K562 (cell line): ENCODE data around the gene C5orf47. TPM values are rescaled to one million over a fixed set of nuclear protein-coding genes. Genes with fewer than 3 reads are reported as not detected.

Experiments
- BHLHE40 ChIP-seq: IDR thresholded peaks from 2 replicates; pipeline ENCODE4 v1.6.1; 2011; ENCODE audit warnings: low read length, improper control_type of control experiment
- BRD4 ChIP-seq: fragments of 200-600 bp; sonication (generic); IDR thresholded peaks from 2 replicates; pipeline ENCODE4 v1.6.1; 2017; ENCODE audit warnings: inconsistent platforms
- CREM ChIP-seq: IDR thresholded peaks from 2 replicates; pipeline ENCODE4 v1.6.1; 2014; ENCODE audit warnings: antibody characterized with exemption, low read depth
- CTCF ChIP-seq, 3 experiments: IDR thresholded peaks in 2 of 3; conservative IDR thresholded peaks in 1 of 3; 2 replicates each; pipeline ENCODE4 v1.5.1; 2011 to 2012; ENCODE audit warnings: low read length in 3 of 3, mild to moderate bottlenecking in 3 of 3, control low read depth in 2 of 3, improper control_type of control experiment in 1 of 3, inconsistent platforms in 1 of 3, low read depth in 1 of 3, mixed read lengths in 1 of 3, moderate library complexity in 1 of 3; ENCODE audit not compliant: insufficient read depth in 2 of 3
- CXXC5 ChIP-seq: fragments of 250-450 bp; sonication (Bioruptor Pico); IDR thresholded peaks from 2 replicates; pipeline ENCODE4 v1.8.0; 2022; ENCODE audit warnings: inconsistent platforms, mild to moderate bottlenecking, moderate library complexity
- DEAF1 ChIP-seq: fragments of 450-650 bp; formaldehyde crosslinking; IDR thresholded peaks from 2 replicates; pipeline ENCODE4 v1.4.0; 2020; ENCODE audit warnings: mild to moderate bottlenecking, moderate library complexity
- FOS ChIP-seq: IDR thresholded peaks from 3 replicates; pipeline ENCODE4 v1.6.1; 2011; ENCODE audit not compliant: insufficient read length; ENCODE audit errors: extremely low read depth
- HDAC1 ChIP-seq, 2 experiments: fragments of 450-650 bp; IDR thresholded peaks; 2 replicates each; pipeline ENCODE4 v1.6.1; 2016 to 2017; ENCODE audit warnings: inconsistent platforms in 1 of 2, mild to moderate bottlenecking in 1 of 2, moderate library complexity in 1 of 2
- HNRNPK ChIP-seq: fragments of 200-400 bp; formaldehyde crosslinking; IDR thresholded peaks from one replicate; pipeline ENCODE4 v1.6.1; 2018; ENCODE audit warnings: mild to moderate bottlenecking, low read depth, low read length; ENCODE audit not compliant: poor library complexity, severe bottlenecking
- MTA1 ChIP-seq: fragments of 450-650 bp; IDR thresholded peaks from 2 replicates; pipeline ENCODE4 v1.6.1; 2017; ENCODE audit warnings: borderline replicate concordance
- MXI1 ChIP-seq: IDR thresholded peaks from 2 replicates; pipeline ENCODE4 v1.6.1; 2011; ENCODE audit warnings: low read depth, mild to moderate bottlenecking, improper control_type of control experiment, low read length
- PML ChIP-seq: IDR thresholded peaks from 2 replicates; pipeline ENCODE4 v1.6.1; 2012; ENCODE audit warnings: low read length, inconsistent platforms
- POLR3A ChIP-seq: IDR thresholded peaks from 2 replicates; pipeline ENCODE4 v1.6.1; 2011; ENCODE audit warnings: borderline replicate concordance, mild to moderate bottlenecking, moderate library complexity; ENCODE audit not compliant: insufficient read length, insufficient read depth; ENCODE audit errors: extremely low read depth
- PPARD ChIP-seq: fragments of 250-450 bp; sonication (Bioruptor Pico); IDR thresholded peaks from 2 replicates; pipeline ENCODE4 v1.8.0; 2022; ENCODE audit warnings: inconsistent platforms, mild to moderate bottlenecking, moderate library complexity
- PRMT5 ChIP-seq: sonication (generic); formaldehyde crosslinking; IDR thresholded peaks from 2 replicates; pipeline ENCODE4 v1.5.0; 2020; ENCODE audit warnings: missing genetic modification reagents
- RCOR1 ChIP-seq, 2 experiments: IDR thresholded peaks; 2 replicates each; pipeline ENCODE4 v1.6.1; 2012; ENCODE audit warnings: low read depth in 2 of 2, low read length in 2 of 2, borderline replicate concordance in 1 of 2, improper control_type of control experiment in 1 of 2
- TEAD1 ChIP-seq, 2 experiments: fragments of 450-650 bp in 1 of 2; sonication (generic) in 1 of 2; formaldehyde crosslinking; IDR thresholded peaks; 2 replicates each; pipeline versions ENCODE4 v1.4.0 to v1.8.0; 2020 to 2022; ENCODE audit warnings: mild to moderate bottlenecking in 2 of 2, missing genetic modification reagents in 1 of 2
- THAP7 ChIP-seq: fragments of 250-450 bp; sonication (Bioruptor Pico); IDR thresholded peaks from 2 replicates; pipeline ENCODE4 v1.5.0; 2021
- ZBTB49 ChIP-seq: sonication (generic); formaldehyde crosslinking; IDR thresholded peaks from 2 replicates; pipeline ENCODE4 v1.8.0; 2022; ENCODE audit warnings: missing genetic modification reagents, mild to moderate bottlenecking, borderline replicate concordance
- ZKSCAN1 ChIP-seq: fragments of 150-350 bp; IDR thresholded peaks from 2 replicates; pipeline ENCODE4 v1.6.1; 2016; ENCODE audit warnings: low read depth, low read length
- ZNF263 ChIP-seq: sonication (generic); formaldehyde crosslinking; IDR thresholded peaks from 2 replicates; pipeline ENCODE4 v1.8.0; 2022; ENCODE audit warnings: mild to moderate bottlenecking, missing genetic modification reagents, borderline replicate concordance
- ZNF77 ChIP-seq: fragments of 250-450 bp; sonication (Bioruptor Pico); IDR thresholded peaks from 2 replicates; pipeline ENCODE4 v1.5.0; 2020
- polyA plus RNA-seq, 8 experiments: library from polyadenylated mRNA; depleted of rRNA in 4 of 8; stranded (reverse) in 5 of 8; unstranded in 3 of 8; fragments of >200 nt; fragmentation: Nextera tagmentation in 2 of 8; fragmentation: Illumina TruSeq in 1 of 8; extraction: Ambion mirVana in 2 of 8; extraction: Trizol in 1 of 8; gene quantifications; 2 replicates each; pipeline versions ENCODE4 v1.2.1 to v1.2.3, GENCODE V29; 2011 to 2014; ENCODE audit warnings: inconsistent platforms in 1 of 8, missing spikeins in 1 of 8
- total RNA-seq, 7 experiments: library from RNA; depleted of rRNA in 6 of 7; stranded (reverse); fragments of >200 nt in 6 of 7; fragmentation: Illumina TruSeq in 2 of 7; extraction: Trizol in 2 of 7; gene quantifications; 2 replicates each; pipeline versions ENCODE4 v1.2.1 to v1.2.3, GENCODE V29; 2011 to 2021; ENCODE audit warnings: low replicate concordance in 1 of 7

Gene C5orf47
- total and polyA plus RNA-seq, 9 of the 15 experiments (the other 6 are each of a cell fraction or from before 2014, with no cell fraction given) = 0.08 TPM; not detected in 8

- TF ChIP-seq BHLHE40 (peak; percentile 57), CTCF (IDR thresholded peaks at IDR 0.05 in 2 of 3, conservative IDR thresholded peaks at IDR 0.05 in 1 of 3; ENCODE audit: insufficient read depth in 2 of 3, low read depth in 1 of 3, low read length in 3 of 3) (peak; percentile 72 to 97 (median 85)), ZBTB49 (CRISPR knock-in tag) (no peak), PML (no peak), PRMT5 (no peak), CREM (peak; percentile 46), ZNF263 (CRISPR knock-in tag) (peak; percentile 97), RCOR1 (IDR thresholded peaks at IDR 0.05; ENCODE audit: borderline replicate concordance in 1 of 2, low read depth in 2 of 2, low read length in 2 of 2) (peak in 1 of 2 experiments; percentile 57; a peak in 1 of 4 replicates), TEAD1 (CRISPR knock-in tag; IDR thresholded peaks at IDR 0.05) (no peak), THAP7 (CRISPR knock-in tag) (no peak), ZNF77 (no peak), HNRNPK (no peak), ZKSCAN1 (no peak), MXI1 (peak; percentile 38; the same call in 1 of the 2 replicates), HDAC1 (IDR thresholded peaks at IDR 0.05) (peak in 1 of 2 experiments; percentile 20; a peak in 1 of 4 replicates), DEAF1 (CRISPR knock-in tag) (peak; percentile 67), POLR3A (no peak), PPARD (CRISPR knock-in tag) (no peak), CXXC5 (CRISPR knock-in tag) (peak; percentile 50; the same call in 1 of the 2 replicates), BRD4 (no peak), FOS (no peak), MTA1 (no peak)
Observed at GRCh38 chr5:174045470-174046025, 56.6 kb downstream of the C5orf47 start, which contains the start of gene NSG2 (continued).
